COLO668 (cell line): Measurements from ENCODE around the gene HEG1.
A peak's percentile ranks its signal among the peaks of the same experiment; 100 is the strongest.

ENCODE experiments used
- DNase-seq: peaks from one replicate; lab custom pipeline; 2025; ENCODE audit not compliant: unreplicated experiment; lab: John Stamatoyannopoulos, UW

Gene HEG1

GRCh38 chr3:124997303-124998246 is 58.2 kb downstream of the HEG1 start:
- no peak for DNase-seq

GRCh38 chr3:124995460-124995994 is 60.3 kb downstream of the HEG1 start:
- DNase-seq, result peak; percentile 48

DNA sequence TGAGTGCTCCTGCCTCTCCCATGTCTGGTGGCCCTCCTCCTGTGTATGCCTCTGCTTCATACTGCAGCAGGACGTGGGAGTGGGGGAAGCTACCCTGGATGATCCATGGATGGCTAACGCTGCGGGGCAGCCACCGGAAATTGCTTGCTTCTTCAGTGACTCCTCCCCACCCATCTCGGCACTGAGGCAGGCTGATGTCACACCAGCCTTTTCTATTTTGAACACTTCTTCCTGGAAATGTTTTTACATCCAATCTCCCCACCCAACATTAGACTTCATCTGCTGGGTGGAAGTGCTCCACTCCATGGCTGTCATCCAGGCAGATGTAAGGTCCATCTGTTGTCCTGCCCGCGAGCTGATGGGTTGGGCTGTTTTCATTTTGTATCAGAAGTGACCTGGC is 62.3 kb downstream of the HEG1 start:
- DNase-seq, result peak; percentile 19

GRCh38 chr3:124992041-124992440 is 63.8 kb downstream of the HEG1 start:
- DNase-seq, result no peak

- peak; percentile 12 for DNase-seq
These were observed 69.3 kb downstream of the HEG1 start for GRCh38 chr3:124986192-124987143.

- DNase-seq, result no peak
These were observed 70.4 kb downstream of the HEG1 start for GRCh38 chr3:124985349-124985748.

DNA sequence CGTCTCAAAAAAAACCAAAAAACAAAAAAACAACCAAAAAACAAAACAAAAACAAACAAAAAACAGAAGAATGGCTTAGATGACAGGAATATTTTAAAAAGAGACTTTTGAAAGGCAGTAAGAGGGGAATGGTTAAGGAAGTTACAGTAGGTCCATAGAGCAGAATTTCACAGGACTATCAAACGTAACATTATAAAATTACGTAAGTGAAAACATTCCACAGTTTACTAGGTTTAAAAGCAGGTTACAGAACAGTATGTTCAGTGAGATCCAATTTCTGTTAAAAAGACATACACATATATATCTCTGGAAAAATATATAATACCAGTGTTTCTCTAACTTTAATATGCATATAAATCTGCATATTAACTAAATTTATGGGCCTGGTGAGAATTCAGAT is 71.0 kb downstream of the HEG1 start:
- DNase-seq, result no peak

- DNase-seq, result no peak
These were observed 72.9 kb downstream of the HEG1 start for GRCh38 chr3:124982855-124983254.

GRCh38 chr3:124981472-124981871 is 74.3 kb downstream of the HEG1 start:
- DNase-seq, result no peak

GRCh38 chr3:124978627-124979026 is 77.2 kb downstream of the HEG1 start:
- no peak for DNase-seq

DNA sequence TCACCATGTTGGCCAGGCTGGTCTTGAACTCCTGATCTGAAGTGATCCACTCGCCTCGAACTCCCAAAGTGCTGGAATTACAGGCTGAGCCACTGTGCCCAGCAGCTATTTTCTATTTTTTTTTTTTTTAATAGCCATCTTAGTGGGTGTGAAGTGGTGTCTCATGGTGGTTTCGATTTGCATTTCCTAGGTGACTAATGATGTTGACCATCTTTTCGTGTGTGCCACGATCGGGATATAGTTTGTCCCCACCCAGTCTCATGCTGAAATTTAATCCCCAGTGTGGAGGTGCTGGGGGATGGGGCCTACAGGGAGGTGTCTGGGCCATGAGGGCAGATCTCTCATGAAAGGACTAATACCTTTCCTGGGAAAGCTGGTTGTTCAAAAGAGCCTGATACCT is 79.4 kb downstream of the HEG1 start:
- DNase-seq, result peak; percentile 71

DNA sequence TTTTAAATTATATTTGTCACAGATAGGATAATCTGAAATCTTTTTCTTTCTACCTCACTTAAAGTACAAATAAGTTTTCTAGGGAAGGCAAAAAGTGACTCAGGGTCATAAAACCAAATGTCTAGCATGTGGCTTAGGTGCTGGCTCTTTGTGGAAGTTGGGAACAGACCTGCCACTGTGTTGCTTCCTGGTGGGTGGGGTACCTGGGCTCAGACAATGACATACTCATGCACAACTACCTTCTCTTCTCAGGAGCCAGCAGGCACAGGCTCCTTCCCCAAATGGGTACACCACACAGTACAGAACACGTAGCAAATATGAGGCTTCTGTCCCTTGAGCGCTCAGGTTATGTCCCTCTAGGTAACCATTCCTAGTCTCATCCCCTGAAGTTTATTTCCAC is 81.1 kb downstream of the HEG1 start:
- DNase-seq, result no peak

- no peak for DNase-seq
These were observed 82.5 kb downstream of the HEG1 start for GRCh38 chr3:124973290-124973689.

GRCh38 chr3:124972457-124972856 is 83.3 kb downstream of the HEG1 start:
- peak; percentile 39 for DNase-seq

- DNase-seq, result peak; percentile 33
These were observed 85.7 kb downstream of the HEG1 start for GRCh38 chr3:124969963-124970722.

DNA sequence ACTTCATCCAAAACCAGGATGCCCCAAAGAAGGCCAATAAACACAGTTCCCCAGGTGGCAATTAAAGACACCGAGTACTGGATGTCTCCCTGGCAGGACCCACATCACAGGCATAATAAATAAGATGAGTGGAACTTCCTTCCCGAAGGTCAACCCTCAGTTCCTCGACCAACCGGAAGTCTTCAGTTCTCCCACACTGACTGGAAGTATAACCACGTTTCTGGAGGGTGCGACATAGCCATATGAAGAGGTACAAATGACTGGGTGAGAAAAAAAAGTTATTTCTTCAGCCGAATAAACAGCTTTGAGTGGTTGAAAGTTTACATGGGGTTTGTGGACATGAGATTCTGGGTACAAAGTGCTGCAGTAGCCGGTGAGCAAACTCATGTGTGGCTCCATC is 86.6 kb downstream of the HEG1 start:
- no peak for DNase-seq

- peak; percentile 63 for DNase-seq
These were observed 87.8 kb downstream of the HEG1 start for GRCh38 chr3:124967964-124968363.

GRCh38 chr3:124966521-124967445 is 89.0 kb downstream of the HEG1 start:
- DNase-seq, result no peak

- DNase-seq, result peak; percentile 57
These were observed 90.4 kb downstream of the HEG1 start for GRCh38 chr3:124965413-124965812.

- DNase-seq, result no peak
These were observed 91.4 kb downstream of the HEG1 start for GRCh38 chr3:124964387-124964786.
